HCT116 (cell line): ENCODE results near the gene DDX41. TPM values are rescaled to one million over a fixed set of nuclear protein-coding genes. Genes with fewer than 3 reads are reported as not detected.

Experiments
- ATAC-seq: fragments of 200-7000 bp; cut with Tn5 transposase; 2 replicates; pipeline ENCODE4 v1.9.1; 2020; ENCODE audit warnings: mild to moderate bottlenecking, moderate library complexity
- BruUV-seq: library from RNA; stranded (reverse); fragments of 400-500 nt; replicated peaks from 2 replicates; lab custom pipeline; 2021; lab: Mats Ljungman, UMichigan
- CTCF ChIA-PET: fragments of 300-600 bp; sonication (Branson Sonifier 250); formaldehyde crosslinking; loops from one replicate; lab custom pipeline; 2021; ENCODE audit warnings: antibody characterized with exemption; lab: Charles Lee
- POLR2A ChIA-PET: fragments of 300-600, 350-600 bp; sonication (Branson Sonifier 250); formaldehyde crosslinking; loops from one replicate; lab custom pipeline; 2021; ENCODE audit warnings: antibody characterized with exemption; lab: Charles Lee
- RAD21 ChIA-PET, 2 experiments: fragments of 300-600 bp; sonication (Branson Sonifier 250); formaldehyde crosslinking; loops; one replicate each; lab custom pipeline; 2023; ENCODE audit warnings: low total read pairs in 2 of 2; ENCODE audit not compliant: uncharacterized antibody in 2 of 2, unreplicated experiment in 2 of 2, low non-redundant PET in 1 of 2; lab: Charles Lee
- DNase-seq: peaks from one replicate; pipeline ENCODE4 v3.0.0-alpha.2; 2010; ENCODE audit warnings: low read depth, low spot score
- H2AFZ ChIP-seq: fragments of 200-600 bp; shearing (Covaris generic), sonication (generic); 2 replicates; pipeline ENCODE4 v1.6.1; 2017; ENCODE audit warnings: low read depth, mixed run types, mixed read lengths, antibody characterized with exemption, low read length; ENCODE audit not compliant: poor library complexity, severe bottlenecking
- H3K27ac ChIP-seq: 2 replicates; pipeline ENCODE4 v1.5.1; 2012; ENCODE audit warnings: low read depth, low read length
- H3K27me3 ChIP-seq: fragments of 200-600 bp; sonication (generic); 2 replicates; pipeline ENCODE4 v1.6.1; 2016; ENCODE audit warnings: mixed run types, low read length, mixed read lengths; ENCODE audit not compliant: insufficient read depth
- H3K36me3 ChIP-seq, 2 experiments: fragments of 200-500 bp in 1 of 2; fragments of 200-600 bp in 1 of 2; sonication (Bioruptor generic) in 1 of 2; sonication (generic) in 1 of 2; 2 replicates each; pipeline versions ENCODE4 v1.5.1 to v1.6.1; 2014 to 2016; ENCODE audit warnings: low read length in 2 of 2, inconsistent platforms in 1 of 2, mixed read lengths in 1 of 2, mixed run types in 1 of 2; ENCODE audit not compliant: insufficient read depth in 2 of 2, control insufficient read depth in 1 of 2
- H3K4me1 ChIP-seq, 2 experiments: fragments of 200-600 bp in 1 of 2; sonication (generic) in 1 of 2; 2 replicates each; pipeline versions ENCODE4 v1.5.1 to v1.6.1; 2012 to 2017; ENCODE audit warnings: low read length in 2 of 2, inconsistent platforms in 1 of 2, mild to moderate bottlenecking in 1 of 2, mixed read lengths in 1 of 2, mixed run types in 1 of 2, moderate library complexity in 1 of 2; ENCODE audit not compliant: insufficient read depth in 2 of 2, control insufficient read depth in 1 of 2
- H3K4me2 ChIP-seq: fragments of 200-600 bp; sonication (generic); 2 replicates; pipeline ENCODE4 v1.6.1; 2017; ENCODE audit warnings: mixed run types, low read length, mixed read lengths
- H3K4me3 ChIP-seq, 2 experiments: fragments of 200-600 bp in 1 of 2; sonication (generic) in 1 of 2; replicated peaks in 1 of 2; 2 replicates each; pipeline ENCODE4 v1.5.1; 2011 to 2016; ENCODE audit warnings: low read length in 2 of 2, control low read depth in 1 of 2, low read depth in 1 of 2, mild to moderate bottlenecking in 1 of 2, mixed read lengths in 1 of 2, mixed run types in 1 of 2
- H3K79me2 ChIP-seq: fragments of 200-600 bp; sonication (generic); 2 replicates; pipeline ENCODE4 v1.6.1; 2017; ENCODE audit warnings: mild to moderate bottlenecking, mixed run types, low read length, moderate library complexity, mixed read lengths; ENCODE audit not compliant: insufficient read depth
- H3K9ac ChIP-seq: fragments of 200-600 bp; sonication (generic); 2 replicates; pipeline ENCODE4 v1.6.1; 2016; ENCODE audit warnings: low read length, mixed read lengths
- H3K9me2 ChIP-seq: fragments of 200-600 bp; sonication (generic), shearing (Covaris generic); 2 replicates; pipeline ENCODE4 v1.6.1; 2017; ENCODE audit warnings: mixed run types, mild to moderate bottlenecking, moderate library complexity; ENCODE audit not compliant: insufficient read depth
- H3K9me3 ChIP-seq, 2 experiments: fragments of 200-500 bp in 1 of 2; fragments of 200-600 bp in 1 of 2; sonication (Bioruptor generic) in 1 of 2; sonication (generic) in 1 of 2; 2 replicates each; pipeline ENCODE4 v1.6.1; 2014 to 2017; ENCODE audit warnings: low read length in 2 of 2, mixed read lengths in 2 of 2, inconsistent platforms in 1 of 2, low read depth in 1 of 2, mild to moderate bottlenecking in 1 of 2, mixed run types in 1 of 2, moderate library complexity in 1 of 2; ENCODE audit not compliant: control insufficient read depth in 1 of 2, insufficient read depth in 1 of 2
- H4K20me1 ChIP-seq: fragments of 200-600 bp; sonication (generic), shearing (Covaris generic); 2 replicates; pipeline ENCODE4 v1.6.1; 2017; ENCODE audit warnings: mixed run types, mild to moderate bottlenecking, moderate library complexity; ENCODE audit not compliant: insufficient read depth
- ATF3 ChIP-seq: IDR thresholded peaks from 2 replicates; pipeline ENCODE4 v1.6.1; 2012
- CBX3 ChIP-seq: IDR thresholded peaks from 2 replicates; pipeline ENCODE4 v1.6.1; 2012; ENCODE audit warnings: low read depth
- CEBPB ChIP-seq: IDR thresholded peaks from 2 replicates; pipeline ENCODE4 v1.6.1; 2012; ENCODE audit warnings: low read depth
- ELF1 ChIP-seq: IDR thresholded peaks from 2 replicates; pipeline ENCODE4 v1.6.1; 2012; ENCODE audit warnings: low read depth, borderline replicate concordance
- EZH2 ChIP-seq: fragments of 200-600 bp; sonication (generic); IDR thresholded peaks from 2 replicates; pipeline ENCODE4 v1.6.1; 2017; ENCODE audit warnings: antibody characterized with exemption, mixed run types
- MAX ChIP-seq: IDR thresholded peaks from 2 replicates; pipeline ENCODE4 v1.6.1; 2012
- POLR2A ChIP-seq: IDR thresholded peaks from 2 replicates; pipeline ENCODE4 v1.7.0; 2011; ENCODE audit warnings: borderline replicate concordance; ENCODE audit not compliant: insufficient read depth, insufficient read length; ENCODE audit errors: extremely low read depth
- POLR2AphosphoS5 ChIP-seq: IDR thresholded peaks from 2 replicates; pipeline ENCODE4 v1.6.1; 2011; ENCODE audit warnings: mild to moderate bottlenecking, low read depth, low read length, moderate library complexity
- RAD21 ChIP-seq: IDR thresholded peaks from 2 replicates; pipeline ENCODE4 v1.6.1; 2012; ENCODE audit warnings: low read depth, mild to moderate bottlenecking
- REST ChIP-seq: IDR thresholded peaks from 2 replicates; pipeline ENCODE4 v1.6.1; 2012; ENCODE audit warnings: low read depth
- SP1 ChIP-seq: IDR thresholded peaks from 2 replicates; pipeline ENCODE4 v1.6.1; 2012; ENCODE audit warnings: low read depth
- SRF ChIP-seq: IDR thresholded peaks from 2 replicates; pipeline ENCODE4 v1.6.1; 2012; ENCODE audit warnings: low read depth
- YY1 ChIP-seq: IDR thresholded peaks from 2 replicates; pipeline ENCODE4 v1.6.1; 2011; ENCODE audit warnings: low read length, low read depth, moderate library complexity, mild to moderate bottlenecking; ENCODE audit not compliant: insufficient replicate concordance; ENCODE audit errors: extremely low read depth
- ZBTB33 ChIP-seq: IDR thresholded peaks from 2 replicates; pipeline ENCODE4 v1.6.1; 2011; ENCODE audit warnings: mild to moderate bottlenecking, low read length, moderate library complexity; ENCODE audit not compliant: insufficient replicate concordance; ENCODE audit errors: extremely low read depth
- ZFX ChIP-seq: fragments of 450-650 bp; IDR thresholded peaks from 2 replicates; pipeline ENCODE4 v1.6.1; 2017
- ZNF274 ChIP-seq: fragments of 200-500 bp; sonication (Bioruptor generic); IDR thresholded peaks from 2 replicates; pipeline ENCODE4 v1.6.1; 2014; ENCODE audit warnings: mild to moderate bottlenecking, low read depth, low read length, inconsistent platforms
- intact Hi-C: fragments of 100-400 bp; cut with micrococcal nuclease; formaldehyde crosslinking; loops from 2 replicates; pipeline ENCODE4 v1.10.0; 2022
- total RNA-seq: library from RNA; stranded (reverse); gene quantifications from one replicate; pipeline ENCODE4 v1.2.1, GENCODE V29; 2021; ENCODE audit not compliant: unreplicated experiment

The DDX41 gene
- total RNA-seq, 1 experiment from 2014 or later = 141 TPM

- Histone ChIP-seq H3K79me2 (peaks cover 36% of the 10 kb centered on the region), H4K20me1 (no peaks in the 10 kb centered on the region), H2AFZ (no peak overlapping the region), H3K9me3 (no peaks in the 10 kb centered on the region)
- ATAC-seq (no peak), DNase-seq (no peak)
- TSS peak; percentile 5 for BruUV-seq
- ChIA-PET RAD21 (no interaction called here), CTCF (no interaction called here)
- TF ChIP-seq YY1 (no peak), ZFX (no peak), ELF1 (no peak), POLR2AphosphoS5 (no peak), CEBPB (no peak)
- TF ChIP-seq, all 23 proteins: peak for 0
- no peak overlapping the region for H3K4me2 ChIP-seq
- no peak overlapping the region for H3K27ac ChIP-seq
- intact Hi-C loops = no loop called here
- POLR2A ChIA-PET = interaction anchor here (1.2 kb wide), 1 partner anchor 30 kb away, joined by 3 read pairs; the partner anchor contains the start of gene PDLIM7
- H3K36me3 ChIP-seq = peaks cover 27 to 35% of the 10 kb centered on the region in 2 experiments; a peak in 3 of 4 replicates
- H3K9ac ChIP-seq = no peak overlapping the region
- H3K4me3 ChIP-seq = no peak overlapping the region
- no peaks in the 10 kb centered on the region for H3K9me2 ChIP-seq
- peaks cover 4 to 30% of the 10 kb centered on the region in 2 experiments; a peak in 3 of 4 replicates for H3K4me1 ChIP-seq
- H3K27me3 ChIP-seq = no peaks in the 10 kb centered on the region
Observed at GRCh38 chr5:177467436-177467835, 49.3 kb downstream of the DDX41 start.

GRCh38 chr5:177466861-177467260 is 49.9 kb downstream of the DDX41 start:
- Histone ChIP-seq H3K36me3 (peaks cover 27 to 35% of the 10 kb centered on the region in 2 experiments; a peak in 3 of 4 replicates), H3K27me3 (no peaks in the 10 kb centered on the region), H3K9me3 (no peaks in the 10 kb centered on the region), H3K27ac (no peak overlapping the region), H3K4me3 (no peak overlapping the region), H3K9ac (no peak overlapping the region), H3K4me1 (peaks cover 2 to 25% of the 10 kb centered on the region in 2 experiments; a peak in 3 of 4 replicates), H2AFZ (no peak overlapping the region), H3K9me2 (no peaks in the 10 kb centered on the region), H3K79me2 (peaks cover 30% of the 10 kb centered on the region), H4K20me1 (no peaks in the 10 kb centered on the region), H3K4me2 (no peak overlapping the region)
- CTCF ChIA-PET = interaction anchor here (1.4 kb wide), 1 partner anchor 9 kb away, joined by 3 read pairs; no protein-coding TSS in a partner anchor
- intact Hi-C loops = no loop called here
- DNase-seq (no peak), ATAC-seq (no peak)
- BruUV-seq = no TSS peak
- RAD21 ChIA-PET = no interaction called here
- POLR2A ChIA-PET = no interaction called here
- no peak for TF ChIP-seq SRF
- TF ChIP-seq ATF3 = no peak
- TF ChIP-seq ZBTB33 = no peak
- no peak for TF ChIP-seq REST
- no peak for TF ChIP-seq ZNF274
- TF ChIP-seq POLR2A = no peak
- TF ChIP-seq SP1 = no peak
- TF ChIP-seq ZFX = no peak
- no peak for TF ChIP-seq CBX3
- TF ChIP-seq RAD21 = no peak
- TF ChIP-seq EZH2 = no peak
- no peak for TF ChIP-seq MAX
- no peak for TF ChIP-seq YY1
